Vagina (tissue), 2 donors: ENCODE data around the gene RFX4.

Source experiments
- CTCF ChIP-seq, 3 experiments: fragments of 450-650 bp in 2 of 3; fragments of 200-600 bp in 1 of 3; sonication (generic) in 1 of 3; IDR thresholded peaks; one replicate each; pipeline ENCODE4 v1.5.1; 2017 to 2019; ENCODE audit warnings: antibody characterized with exemption in 3 of 3, mild to moderate bottlenecking in 2 of 3, moderate library complexity in 2 of 3
- POLR2AphosphoS5 ChIP-seq, 2 donors: sonication (generic); formaldehyde crosslinking; IDR thresholded peaks; one replicate each; pipeline ENCODE4 v1.9.0; 2017; ENCODE audit warnings: antibody characterized with exemption in 2 of 2, mild to moderate bottlenecking in 2 of 2, low read depth in 1 of 2; ENCODE audit not compliant: insufficient read depth in 1 of 2

- TF ChIP-seq POLR2AphosphoS5 (IDR thresholded peaks at IDR 0.05; ENCODE audit: insufficient read depth in 1 of 2, low read depth in 1 of 2) (no peak), CTCF (IDR thresholded peaks at IDR 0.05) (no peak)
Measured at GRCh38 chr12:106631150-106631549, 48.3 kb downstream of the RFX4 start.
